Measurements from ENCODE around the gene SORL1.

- TF ChIP-seq CC2D1A (CRISPR knock-in tag; IDR thresholded peaks at IDR 0.05) (no peak), RELA (CRISPR knock-in tag; IDR thresholded peaks at IDR 0.05) (no peak)
Measured at GRCh38 chr11:121643479-121644186, 191.5 kb downstream of the SORL1 start.

Data from HepG2 (cell line).